ENCODE data around the gene ZDHHC16.

ZDHHC16 gene

GRCh38 chr10:97483506-97483905 is 37.5 kb downstream of the ZDHHC16 start:
- DNase-seq (no peak), ATAC-seq (no peak)
- no peaks in the 10 kb centered on the region for H3K27me3 Mint-ChIP-seq
- H3K27ac Mint-ChIP-seq, result no peak overlapping the region
- no peaks in the 10 kb centered on the region for H3K9me3 Mint-ChIP-seq
- H3K4me1 Mint-ChIP-seq, result peaks cover 11% of the 10 kb centered on the region
- no peak overlapping the region for H3K4me3 Mint-ChIP-seq

GRCh38 chr10:97483921-97484320 is 37.9 kb downstream of the ZDHHC16 start:
- H3K4me1 Mint-ChIP-seq, result peaks cover 12% of the 10 kb centered on the region
- no peak for ATAC-seq
- DNase-seq, result no peak
- no peak overlapping the region for H3K27ac Mint-ChIP-seq
- H3K4me3 Mint-ChIP-seq, result no peak overlapping the region
- H3K9me3 Mint-ChIP-seq, result no peaks in the 10 kb centered on the region
- no peaks in the 10 kb centered on the region for H3K27me3 Mint-ChIP-seq

GRCh38 chr10:97485647-97486281 is 39.8 kb downstream of the ZDHHC16 start:
- DNase-seq (no peak), ATAC-seq (no peak)
- no peaks in the 10 kb centered on the region for H3K27me3 Mint-ChIP-seq
- no peaks in the 10 kb centered on the region for H3K9me3 Mint-ChIP-seq
- peaks cover 29% of the 10 kb centered on the region for H3K4me1 Mint-ChIP-seq
- H3K4me3 Mint-ChIP-seq, result no peak overlapping the region
- no peak overlapping the region for H3K27ac Mint-ChIP-seq

- no peaks in the 10 kb centered on the region for H3K27me3 Mint-ChIP-seq
- H3K4me3 Mint-ChIP-seq, result no peak overlapping the region
- peaks cover 55% of the 10 kb centered on the region for H3K4me1 Mint-ChIP-seq
- ATAC-seq (no peak), DNase-seq (no peak)
- no peaks in the 10 kb centered on the region for H3K9me3 Mint-ChIP-seq
- H3K27ac Mint-ChIP-seq, result peak overlapping the region in 1 of 2 donors; percentile 73
Measured at GRCh38 chr10:97490592-97490991, 44.6 kb downstream of the ZDHHC16 start.

- Mint-ChIP-seq H3K27me3 (no peaks in the 10 kb centered on the region), H3K4me3 (no peak overlapping the region), H3K4me1 (peaks cover 64% of the 10 kb centered on the region), H3K27ac (no peak overlapping the region), H3K9me3 (no peaks in the 10 kb centered on the region)
- no peak for ATAC-seq
- DNase-seq, result no peak
Measured at GRCh38 chr10:97494151-97494550, 48.2 kb downstream of the ZDHHC16 start.

- Mint-ChIP-seq H3K4me3 (peak overlapping the region; percentile 44 to 66), H3K27me3 (peaks cover 5% of the 10 kb centered on the region), H3K9me3 (no peaks in the 10 kb centered on the region), H3K4me1 (peaks cover 58% of the 10 kb centered on the region), H3K27ac (no peak overlapping the region)
- ATAC-seq, result no peak
- no peak for DNase-seq
Measured at GRCh38 chr10:97494863-97495506, 49.0 kb downstream of the ZDHHC16 start.

GRCh38 chr10:97497572-97498075 is 51.6 kb downstream of the ZDHHC16 start:
- peak; percentile 56 for ATAC-seq
- H3K9me3 Mint-ChIP-seq, result no peaks in the 10 kb centered on the region
- H3K4me1 Mint-ChIP-seq, result peaks cover 38% of the 10 kb centered on the region
- DNase-seq, result peak; percentile 68 to 83
- H3K27me3 Mint-ChIP-seq, result peaks cover 28% of the 10 kb centered on the region
- peak overlapping the region; percentile 93 to 96 for H3K4me3 Mint-ChIP-seq
- peak overlapping the region; percentile 97 to 99 for H3K27ac Mint-ChIP-seq

GRCh38 chr10:97498076-97498840 is 52.3 kb downstream of the ZDHHC16 start, which contains the start of gene MMS19:
TSS of gene MMS19 (minus strand) at chr10:97498422. CDS start at chr10:97498384, 38 bp downstream.
- peak within 1 kb of the TSS; percentile 97 to 99 for H3K27ac Mint-ChIP-seq
- H3K4me1 Mint-ChIP-seq, result peaks cover 38% of the 10 kb centered on the region
- DNase-seq (peak; percentile 99 to 100), ATAC-seq (peak; percentile 92)
- no peaks in the 10 kb centered on the region for H3K9me3 Mint-ChIP-seq
- H3K4me3 Mint-ChIP-seq, result peak within 1 kb of the TSS; percentile 93 to 96
- peaks cover 28% of the 10 kb centered on the region for H3K27me3 Mint-ChIP-seq

- Mint-ChIP-seq H3K4me3 (peak within 1 kb of the TSS; percentile 93 to 96), H3K27me3 (peaks cover 28% of the 10 kb centered on the region), H3K27ac (peak within 1 kb of the TSS; percentile 97 to 99), H3K4me1 (peaks cover 35% of the 10 kb centered on the region), H3K9me3 (no peaks in the 10 kb centered on the region)
- peak; percentile 6 for ATAC-seq
- peak in 1 of 2 donors; percentile 40 for DNase-seq
Measured at GRCh38 chr10:97498841-97499560, 53.0 kb downstream of the ZDHHC16 start, which contains the start of gene UBTD1. TSS of gene UBTD1 (plus strand) at chr10:97498924. CDS start at chr10:97499204, 280 bp downstream.

GRCh38 chr10:97499561-97500296 is 53.8 kb downstream of the ZDHHC16 start:
- peaks cover 28% of the 10 kb centered on the region for H3K27me3 Mint-ChIP-seq
- ATAC-seq (no peak), DNase-seq (no peak)
- peaks cover 28% of the 10 kb centered on the region for H3K4me1 Mint-ChIP-seq
- no peak overlapping the region for H3K27ac Mint-ChIP-seq
- no peaks in the 10 kb centered on the region for H3K9me3 Mint-ChIP-seq
- peak overlapping the region; percentile 44 to 96 for H3K4me3 Mint-ChIP-seq

- H3K27me3 Mint-ChIP-seq, result peaks cover 28% of the 10 kb centered on the region
- no peak overlapping the region for H3K27ac Mint-ChIP-seq
- H3K9me3 Mint-ChIP-seq, result no peaks in the 10 kb centered on the region
- no peak for ATAC-seq
- H3K4me3 Mint-ChIP-seq, result peak overlapping the region in 1 of 2 donors; percentile 44
- no peak for DNase-seq
- H3K4me1 Mint-ChIP-seq, result peaks cover 23% of the 10 kb centered on the region
Measured at GRCh38 chr10:97500297-97500575, 54.3 kb downstream of the ZDHHC16 start.

GRCh38 chr10:97502916-97503315 is 56.9 kb downstream of the ZDHHC16 start:
- H3K4me1 Mint-ChIP-seq, result no peaks in the 10 kb centered on the region
- ATAC-seq, result no peak
- DNase-seq, result no peak
- peaks cover 28% of the 10 kb centered on the region for H3K27me3 Mint-ChIP-seq
- no peak overlapping the region for H3K27ac Mint-ChIP-seq
- H3K4me3 Mint-ChIP-seq, result no peak overlapping the region
- H3K9me3 Mint-ChIP-seq, result no peaks in the 10 kb centered on the region

GRCh38 chr10:97503406-97503805 is 57.4 kb downstream of the ZDHHC16 start:
- H3K4me1 Mint-ChIP-seq, result no peaks in the 10 kb centered on the region
- H3K9me3 Mint-ChIP-seq, result no peaks in the 10 kb centered on the region
- H3K27me3 Mint-ChIP-seq, result peaks cover 28% of the 10 kb centered on the region
- ATAC-seq, result no peak
- no peak overlapping the region for H3K4me3 Mint-ChIP-seq
- DNase-seq, result no peak
- H3K27ac Mint-ChIP-seq, result no peak overlapping the region

GRCh38 chr10:97505152-97505551 is 59.2 kb downstream of the ZDHHC16 start:
- Mint-ChIP-seq H3K27me3 (peaks cover 22% of the 10 kb centered on the region), H3K4me3 (no peak overlapping the region), H3K9me3 (no peaks in the 10 kb centered on the region), H3K27ac (no peak overlapping the region), H3K4me1 (no peaks in the 10 kb centered on the region)
- DNase-seq (no peak), ATAC-seq (no peak)

All from stimulated activated naive CD8-positive, alpha-beta T cell treated with anti-CD3 and anti-CD28 coated beads, Interleukin-15, amount 100 ng/mL, for 72 hours (primary cell).